Measurements from ENCODE around the gene SIAE.

DNA sequence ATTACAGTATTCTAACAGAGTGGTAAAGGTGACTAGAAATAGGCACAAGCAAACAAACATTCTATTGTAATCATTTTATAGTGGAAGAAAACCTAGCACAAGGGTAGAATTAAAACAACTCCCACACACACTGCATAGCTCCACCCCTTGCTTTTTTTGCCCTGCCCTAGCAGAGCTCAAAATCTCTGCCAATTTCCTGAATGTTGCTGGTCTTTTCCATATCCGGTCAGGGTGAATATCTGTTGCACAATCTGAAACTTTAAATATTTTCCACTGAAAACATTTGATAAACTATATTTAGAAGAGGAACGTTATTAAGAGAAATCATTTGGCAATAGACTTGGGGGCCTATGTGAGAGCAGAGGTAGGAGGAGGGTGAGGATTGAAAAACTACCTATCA, 2.8 kb upstream of the SIAE start:
- TF ChIP-seq, protein P1, sequence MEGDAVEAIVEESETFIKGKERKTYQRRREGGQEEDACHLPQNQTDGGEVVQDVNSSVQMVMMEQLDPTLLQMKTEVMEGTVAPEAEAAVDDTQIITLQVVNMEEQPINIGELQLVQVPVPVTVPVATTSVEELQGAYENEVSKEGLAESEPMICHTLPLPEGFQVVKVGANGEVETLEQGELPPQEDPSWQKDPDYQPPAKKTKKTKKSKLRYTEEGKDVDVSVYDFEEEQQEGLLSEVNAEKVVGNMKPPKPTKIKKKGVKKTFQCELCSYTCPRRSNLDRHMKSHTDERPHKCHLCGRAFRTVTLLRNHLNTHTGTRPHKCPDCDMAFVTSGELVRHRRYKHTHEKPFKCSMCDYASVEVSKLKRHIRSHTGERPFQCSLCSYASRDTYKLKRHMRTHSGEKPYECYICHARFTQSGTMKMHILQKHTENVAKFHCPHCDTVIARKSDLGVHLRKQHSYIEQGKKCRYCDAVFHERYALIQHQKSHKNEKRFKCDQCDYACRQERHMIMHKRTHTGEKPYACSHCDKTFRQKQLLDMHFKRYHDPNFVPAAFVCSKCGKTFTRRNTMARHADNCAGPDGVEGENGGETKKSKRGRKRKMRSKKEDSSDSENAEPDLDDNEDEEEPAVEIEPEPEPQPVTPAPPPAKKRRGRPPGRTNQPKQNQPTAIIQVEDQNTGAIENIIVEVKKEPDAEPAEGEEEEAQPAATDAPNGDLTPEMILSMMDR (IDR thresholded peaks at IDR 0.05) = no peak
- TF ChIP-seq POLR2A (IDR thresholded peaks at IDR 0.05) = no peak
